GM23248 (cell line): ENCODE results near the gene APBA2.

Experiments
- EZH2 ChIP-seq: fragments of 200-600 bp; sonication (generic); IDR thresholded peaks from 2 replicates; pipeline ENCODE4 v1.6.1; 2018; ENCODE audit warnings: antibody characterized with exemption, mild to moderate bottlenecking; ENCODE audit not compliant: insufficient read depth, poor library complexity, severe bottlenecking
- EZH2phosphoT487 ChIP-seq: fragments of 200-600 bp; sonication (generic); IDR thresholded peaks from 2 replicates; pipeline ENCODE4 v1.6.1; 2018; ENCODE audit warnings: antibody characterized with exemption, moderate library complexity, mild to moderate bottlenecking, low read depth; ENCODE audit not compliant: insufficient read depth

DNA sequence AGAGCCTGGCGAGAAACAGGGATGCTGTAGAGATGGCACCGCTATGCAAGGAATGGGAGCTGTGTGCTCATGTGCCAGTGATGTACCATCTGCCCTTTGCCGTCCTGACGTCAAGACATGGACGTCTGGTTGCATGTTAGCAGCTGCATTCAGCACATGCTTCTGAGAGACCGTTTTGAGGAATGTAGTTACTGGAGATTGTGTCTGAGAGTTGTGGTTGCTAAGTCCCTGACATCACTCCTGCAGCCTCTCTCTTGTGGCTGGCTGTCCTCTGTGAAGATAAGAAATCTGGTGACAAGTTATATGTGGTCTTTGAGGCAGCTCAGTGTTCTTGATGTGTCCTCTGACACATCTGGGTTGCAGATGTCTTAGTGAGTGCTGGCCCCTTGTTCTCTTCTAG, 165.1 kb downstream of the APBA2 start:
- TF ChIP-seq EZH2 (no peak), EZH2phosphoT487 (no peak)
